ENCODE data around the gene TMEM52.

GRCh38 chr1:1938276-1938573, 19.1 kb upstream of the TMEM52 start:
- TF ChIP-seq CTCF (conservative IDR thresholded peaks at IDR 0.05; ENCODE audit: low read length) (no peak), EZH2phosphoT487 (IDR thresholded peaks at IDR 0.05; ENCODE audit: borderline replicate concordance, low read depth, low read length) (no peak)
